Mammary epithelial cell (primary cell): ENCODE data around the gene ARL17A.
"Not testable (repeated sequence)": the region's sequence is repeated elsewhere in the genome, so short reads cannot be mapped to it uniquely, and the experiment has no call there.

Source experiments
- CTCF ChIP-seq, 2 donors: IDR thresholded peaks in 1 of 2; conservative IDR thresholded peaks in 1 of 2; 2 replicates each; pipeline ENCODE4 v1.5.1; 2011 to 2012; ENCODE audit warnings: inconsistent platforms in 2 of 2, low read length in 2 of 2, mild to moderate bottlenecking in 2 of 2, control low read depth in 1 of 2, low read depth in 1 of 2; ENCODE audit not compliant: insufficient read depth in 1 of 2; ENCODE audit errors: extremely low read depth in 1 of 2
- EZH2 ChIP-seq: IDR thresholded peaks from 2 replicates; pipeline ENCODE4 v1.6.1; 2012; ENCODE audit warnings: low read length, inconsistent platforms, borderline replicate concordance

- not testable (repeated sequence) for TF ChIP-seq CTCF (conservative IDR thresholded peaks at IDR 0.05 in 1 of 2, IDR thresholded peaks at IDR 0.05 in 1 of 2; ENCODE audit: extremely low read depth in 1 of 2, insufficient read depth in 1 of 2, low read depth in 1 of 2, low read length in 2 of 2); EZH2
These were observed 73.6 kb downstream of the ARL17A start for GRCh38 chr17:46505896-46506295.
